Thyroid gland (tissue), 4 donors: Measurements from ENCODE around the gene RLF.

Experiments used
- POLR2A ChIP-seq, 2 donors: fragments of 450-650 bp; IDR thresholded peaks; one replicate each; pipeline ENCODE4 v1.6.1; 2017; ENCODE audit warnings: antibody characterized with exemption in 2 of 2, mild to moderate bottlenecking in 2 of 2, moderate library complexity in 1 of 2
- TF ChIP-seq, protein P1 (sequence below), 6 experiments: fragments of 200-600 bp in 3 of 6; fragments of 450-650 bp in 3 of 6; sonication (generic) in 3 of 6; IDR thresholded peaks; one replicate each; pipeline ENCODE4 v1.5.1; 2016 to 2019; ENCODE audit warnings: antibody characterized with exemption in 6 of 6, mild to moderate bottlenecking in 2 of 6, inconsistent platforms in 1 of 6, moderate library complexity in 1 of 6

DNA sequence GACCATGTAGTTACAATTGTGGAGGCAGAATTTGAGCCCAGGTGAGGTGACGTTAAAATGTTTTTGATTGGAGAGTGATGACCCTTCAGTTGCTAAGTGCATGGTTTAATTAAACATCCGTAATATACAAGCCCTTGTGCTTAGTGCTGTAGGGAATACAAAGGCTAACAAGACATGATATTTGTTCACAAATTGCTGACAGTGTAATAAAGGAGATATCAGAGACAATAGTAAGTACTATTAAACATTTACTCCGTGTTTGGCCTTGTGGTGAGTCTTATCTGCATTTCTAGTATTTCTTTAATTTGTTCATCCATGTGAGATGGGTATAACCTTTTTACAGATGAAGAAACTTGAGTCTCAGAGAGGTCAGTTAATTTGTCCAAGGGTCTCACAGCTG lies 37.9 kb downstream of the RLF start:
- no peak for TF ChIP-seq POLR2A (IDR thresholded peaks at IDR 0.05)
- TF ChIP-seq, protein P1, sequence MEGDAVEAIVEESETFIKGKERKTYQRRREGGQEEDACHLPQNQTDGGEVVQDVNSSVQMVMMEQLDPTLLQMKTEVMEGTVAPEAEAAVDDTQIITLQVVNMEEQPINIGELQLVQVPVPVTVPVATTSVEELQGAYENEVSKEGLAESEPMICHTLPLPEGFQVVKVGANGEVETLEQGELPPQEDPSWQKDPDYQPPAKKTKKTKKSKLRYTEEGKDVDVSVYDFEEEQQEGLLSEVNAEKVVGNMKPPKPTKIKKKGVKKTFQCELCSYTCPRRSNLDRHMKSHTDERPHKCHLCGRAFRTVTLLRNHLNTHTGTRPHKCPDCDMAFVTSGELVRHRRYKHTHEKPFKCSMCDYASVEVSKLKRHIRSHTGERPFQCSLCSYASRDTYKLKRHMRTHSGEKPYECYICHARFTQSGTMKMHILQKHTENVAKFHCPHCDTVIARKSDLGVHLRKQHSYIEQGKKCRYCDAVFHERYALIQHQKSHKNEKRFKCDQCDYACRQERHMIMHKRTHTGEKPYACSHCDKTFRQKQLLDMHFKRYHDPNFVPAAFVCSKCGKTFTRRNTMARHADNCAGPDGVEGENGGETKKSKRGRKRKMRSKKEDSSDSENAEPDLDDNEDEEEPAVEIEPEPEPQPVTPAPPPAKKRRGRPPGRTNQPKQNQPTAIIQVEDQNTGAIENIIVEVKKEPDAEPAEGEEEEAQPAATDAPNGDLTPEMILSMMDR (IDR thresholded peaks at IDR 0.05) = no peak
